GM19193 (cell line): Measurements from ENCODE around the gene PDE10A.

Experiments used
- POLR2A ChIP-seq: IDR thresholded peaks from 4 replicates; pipeline ENCODE4 v1.6.1; 2011; ENCODE audit not compliant: insufficient read depth, insufficient read length; ENCODE audit errors: extremely low read depth

The PDE10A gene

GRCh38 chr6:165568326-165568725 is 94.7 kb downstream of the PDE10A start:
- TF ChIP-seq POLR2A, result no peak

DNA sequence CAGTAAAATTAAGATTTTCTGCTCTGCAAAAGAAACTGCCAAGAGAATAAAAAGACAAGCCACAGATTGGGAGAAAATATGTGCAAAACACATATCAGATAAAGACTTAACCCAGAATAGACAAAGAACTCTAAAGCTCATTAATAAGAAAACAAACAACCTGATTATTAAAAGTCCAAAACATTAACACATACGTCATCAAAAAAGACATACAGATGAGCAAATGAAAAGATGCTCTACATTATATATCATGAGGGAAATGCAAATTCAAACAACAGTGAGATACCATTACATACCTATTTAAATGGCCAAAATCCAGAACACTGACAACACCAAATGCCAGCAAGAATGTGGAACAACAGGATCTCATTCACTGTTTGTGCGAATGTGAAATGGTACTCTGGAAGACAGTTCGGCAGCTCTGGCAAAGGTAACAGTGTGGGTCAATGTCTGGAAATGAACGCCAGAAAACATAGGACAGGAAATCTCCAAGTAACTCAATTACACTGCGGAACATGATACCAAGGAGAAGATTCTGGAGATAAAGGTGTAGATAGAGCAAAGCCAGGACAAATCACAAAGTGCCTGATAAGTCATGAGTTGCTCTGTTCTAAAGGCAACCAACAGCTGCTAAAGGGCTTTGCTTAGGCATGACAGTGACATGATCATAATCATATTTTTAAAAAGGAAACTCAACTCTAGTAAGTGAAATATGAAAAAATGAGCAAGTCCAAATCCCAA is 96.8 kb downstream of the PDE10A start:
- no peak for TF ChIP-seq POLR2A

GRCh38 chr6:165562421-165563090 is 100.5 kb downstream of the PDE10A start:
- no peak for TF ChIP-seq POLR2A

- TF ChIP-seq POLR2A, result no peak
These were observed 103.4 kb downstream of the PDE10A start for GRCh38 chr6:165559632-165560031.

GRCh38 chr6:165557674-165558073 is 105.4 kb downstream of the PDE10A start:
- TF ChIP-seq POLR2A, result no peak

- TF ChIP-seq POLR2A, result no peak
These were observed 106.8 kb downstream of the PDE10A start for GRCh38 chr6:165556116-165556843.

DNA sequence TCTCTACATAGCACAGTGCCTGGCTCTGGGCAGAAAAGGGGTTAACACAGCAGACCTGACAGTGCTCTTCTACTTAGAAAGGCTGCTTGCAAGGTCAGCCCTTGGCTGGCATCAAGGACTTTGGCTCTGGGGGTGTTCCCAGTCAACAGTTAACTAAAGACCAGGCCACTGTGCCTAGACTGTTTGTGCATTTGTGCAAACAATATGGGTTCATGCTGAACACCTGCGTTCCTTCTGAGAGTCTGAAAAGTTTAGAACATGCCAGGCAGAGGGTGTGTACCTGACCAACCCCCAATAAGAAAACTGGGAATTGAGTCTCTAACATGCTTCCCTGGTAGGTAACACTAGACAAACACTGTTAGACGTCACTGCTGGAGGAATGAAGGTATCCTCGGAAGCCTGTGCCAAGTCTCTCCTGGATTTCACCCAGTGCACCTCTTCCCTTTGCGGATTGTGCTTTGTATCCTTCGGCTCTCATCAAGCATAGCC is 110.7 kb downstream of the PDE10A start:
- no peak for TF ChIP-seq POLR2A

DNA sequence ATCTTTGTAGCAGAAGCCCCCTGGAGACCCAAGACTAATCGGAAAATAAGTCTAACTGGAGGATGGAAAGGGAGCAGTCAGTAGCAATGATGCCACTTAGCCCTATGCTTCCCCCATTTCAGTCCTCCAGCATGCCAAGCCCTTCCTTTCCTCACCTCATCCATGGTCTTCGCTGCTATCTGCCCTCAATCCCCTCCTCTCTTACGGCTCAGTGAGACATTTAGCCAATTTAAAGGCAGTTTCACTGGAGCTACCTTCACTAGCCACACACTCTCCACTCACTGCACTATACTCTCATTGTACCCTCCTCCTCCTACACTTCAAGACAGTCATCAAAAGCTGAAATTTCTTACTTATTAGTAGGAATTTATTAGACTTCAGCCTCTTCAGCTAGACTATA is 111.2 kb downstream of the PDE10A start:
- TF ChIP-seq POLR2A, result no peak

DNA sequence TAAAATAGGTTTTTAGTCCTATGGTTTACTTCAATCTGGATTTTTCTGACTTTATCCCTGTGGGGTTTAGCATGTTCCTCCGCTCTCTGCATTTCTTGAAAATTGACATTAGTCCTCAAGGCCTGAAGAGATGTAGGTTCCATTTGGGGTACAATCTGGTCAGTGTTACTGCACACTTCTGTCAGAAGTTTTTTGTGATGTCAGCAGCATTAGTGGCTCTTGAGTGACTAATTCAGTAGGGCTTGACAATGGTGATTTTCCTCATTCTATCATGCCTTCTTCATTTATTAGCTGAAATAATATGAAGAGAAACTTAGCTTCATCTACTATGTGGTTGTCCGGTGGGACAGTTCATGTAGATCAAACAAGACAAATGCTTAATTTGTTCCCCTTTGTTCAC is 114.6 kb downstream of the PDE10A start:
- no peak for TF ChIP-seq POLR2A

DNA sequence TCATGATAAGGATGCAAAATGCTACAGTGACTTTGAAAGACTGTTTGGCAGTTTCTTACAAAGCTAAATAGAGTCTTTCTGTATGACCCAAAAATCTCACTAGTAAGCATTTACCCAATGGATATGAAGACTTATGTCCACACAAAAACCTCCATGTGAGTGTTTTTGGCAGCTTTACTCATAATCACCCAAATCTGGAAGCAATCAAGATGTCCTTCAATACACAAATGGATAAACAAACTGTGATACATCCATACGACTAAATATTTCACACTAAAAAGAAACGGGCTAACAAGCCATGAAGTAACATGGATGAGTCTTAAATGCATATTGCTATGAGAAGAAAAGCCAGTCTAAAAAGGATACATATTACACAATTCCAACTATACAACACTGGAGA is 117.2 kb downstream of the PDE10A start:
- TF ChIP-seq POLR2A, result no peak

- TF ChIP-seq POLR2A, result no peak
These were observed 119.3 kb downstream of the PDE10A start for GRCh38 chr6:165543781-165544180.

- TF ChIP-seq POLR2A, result no peak
These were observed 126.1 kb downstream of the PDE10A start for GRCh38 chr6:165536911-165537310.

GRCh38 chr6:165519316-165519715 is 143.7 kb downstream of the PDE10A start:
- no peak for TF ChIP-seq POLR2A

GRCh38 chr6:165515963-165516624 is 146.9 kb downstream of the PDE10A start:
- TF ChIP-seq POLR2A, result no peak

DNA sequence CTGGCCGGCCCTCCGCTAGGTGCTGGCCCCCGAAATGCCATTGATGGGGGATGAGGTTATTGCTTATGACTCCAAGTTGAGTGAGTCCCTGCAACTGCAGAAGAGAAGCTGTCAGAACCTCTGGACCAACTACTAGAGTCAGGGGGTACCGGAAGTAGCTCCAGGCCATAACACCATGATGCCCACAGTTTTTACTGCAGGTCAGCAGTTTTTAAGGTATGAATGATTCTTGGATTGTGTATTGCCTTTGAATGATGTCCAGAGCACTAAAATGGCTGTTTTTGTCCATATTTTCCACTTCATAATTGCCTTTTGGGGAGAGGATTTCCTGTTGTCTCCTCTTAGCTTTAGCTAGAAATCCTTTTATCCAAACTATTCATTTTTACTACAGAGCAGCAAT is 148.4 kb downstream of the PDE10A start:
- no peak for TF ChIP-seq POLR2A
